ENCODE results near the gene PLXND1.

DNA sequence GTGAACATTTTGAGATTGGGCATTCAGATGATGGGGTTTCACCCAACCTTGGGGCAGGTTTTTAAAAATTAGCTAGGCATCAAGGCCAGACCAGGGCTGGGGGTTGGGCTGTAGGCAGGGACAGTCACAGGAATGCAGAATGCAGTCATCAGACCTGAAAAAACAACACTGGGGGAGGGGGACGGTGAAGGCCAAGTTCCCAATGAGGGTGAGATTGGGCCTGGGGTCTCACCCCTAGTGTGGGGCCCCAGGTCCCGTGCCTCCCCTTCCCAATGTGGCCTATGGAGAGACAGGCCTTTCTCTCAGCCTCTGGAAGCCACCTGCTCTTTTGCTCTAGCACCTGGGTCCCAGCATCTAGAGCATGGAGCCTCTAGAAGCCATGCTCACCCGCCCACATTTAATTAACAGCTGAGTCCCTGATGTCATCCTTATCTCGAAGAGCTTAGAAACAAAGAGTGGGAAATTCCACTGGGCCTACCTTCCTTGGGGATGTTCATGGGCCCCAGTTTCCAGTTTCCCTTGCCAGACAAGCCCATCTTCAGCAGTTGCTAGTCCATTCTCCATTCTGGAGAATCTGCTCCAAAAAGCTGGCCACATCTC, 71.9 kb downstream of the PLXND1 start:
- no peak for TF ChIP-seq EZH2 (IDR thresholded peaks at IDR 0.05; ENCODE audit: borderline replicate concordance, low read depth, low read length, severe bottlenecking)
- TF ChIP-seq, protein P1, sequence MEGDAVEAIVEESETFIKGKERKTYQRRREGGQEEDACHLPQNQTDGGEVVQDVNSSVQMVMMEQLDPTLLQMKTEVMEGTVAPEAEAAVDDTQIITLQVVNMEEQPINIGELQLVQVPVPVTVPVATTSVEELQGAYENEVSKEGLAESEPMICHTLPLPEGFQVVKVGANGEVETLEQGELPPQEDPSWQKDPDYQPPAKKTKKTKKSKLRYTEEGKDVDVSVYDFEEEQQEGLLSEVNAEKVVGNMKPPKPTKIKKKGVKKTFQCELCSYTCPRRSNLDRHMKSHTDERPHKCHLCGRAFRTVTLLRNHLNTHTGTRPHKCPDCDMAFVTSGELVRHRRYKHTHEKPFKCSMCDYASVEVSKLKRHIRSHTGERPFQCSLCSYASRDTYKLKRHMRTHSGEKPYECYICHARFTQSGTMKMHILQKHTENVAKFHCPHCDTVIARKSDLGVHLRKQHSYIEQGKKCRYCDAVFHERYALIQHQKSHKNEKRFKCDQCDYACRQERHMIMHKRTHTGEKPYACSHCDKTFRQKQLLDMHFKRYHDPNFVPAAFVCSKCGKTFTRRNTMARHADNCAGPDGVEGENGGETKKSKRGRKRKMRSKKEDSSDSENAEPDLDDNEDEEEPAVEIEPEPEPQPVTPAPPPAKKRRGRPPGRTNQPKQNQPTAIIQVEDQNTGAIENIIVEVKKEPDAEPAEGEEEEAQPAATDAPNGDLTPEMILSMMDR (IDR thresholded peaks at IDR 0.05; ENCODE audit: borderline replicate concordance, extremely low read depth, low read length, poor library complexity, severe bottlenecking), result no peak
